Measurements from ENCODE around the gene GGACT.

Gene GGACT

GRCh38 chr13:100611678-100612492 lies 23.3 kb upstream of the GGACT start:
- peak; percentile 53 for ATAC-seq (ENCODE audit: low read depth)
- H3K4me3 Mint-ChIP-seq: no peak overlapping the region
- no peaks in the 10 kb centered on the region for H3K27me3 Mint-ChIP-seq
- H3K27ac Mint-ChIP-seq: peak overlapping the region; percentile 88
- no peaks in the 10 kb centered on the region for H3K9me3 Mint-ChIP-seq
- peaks cover 30% of the 10 kb centered on the region for H3K4me1 Mint-ChIP-seq
- H3K36me3 Mint-ChIP-seq: no peaks in the 10 kb centered on the region
- no peak for DNase-seq (ENCODE audit: low spot score in 2 of 2)

DNA sequence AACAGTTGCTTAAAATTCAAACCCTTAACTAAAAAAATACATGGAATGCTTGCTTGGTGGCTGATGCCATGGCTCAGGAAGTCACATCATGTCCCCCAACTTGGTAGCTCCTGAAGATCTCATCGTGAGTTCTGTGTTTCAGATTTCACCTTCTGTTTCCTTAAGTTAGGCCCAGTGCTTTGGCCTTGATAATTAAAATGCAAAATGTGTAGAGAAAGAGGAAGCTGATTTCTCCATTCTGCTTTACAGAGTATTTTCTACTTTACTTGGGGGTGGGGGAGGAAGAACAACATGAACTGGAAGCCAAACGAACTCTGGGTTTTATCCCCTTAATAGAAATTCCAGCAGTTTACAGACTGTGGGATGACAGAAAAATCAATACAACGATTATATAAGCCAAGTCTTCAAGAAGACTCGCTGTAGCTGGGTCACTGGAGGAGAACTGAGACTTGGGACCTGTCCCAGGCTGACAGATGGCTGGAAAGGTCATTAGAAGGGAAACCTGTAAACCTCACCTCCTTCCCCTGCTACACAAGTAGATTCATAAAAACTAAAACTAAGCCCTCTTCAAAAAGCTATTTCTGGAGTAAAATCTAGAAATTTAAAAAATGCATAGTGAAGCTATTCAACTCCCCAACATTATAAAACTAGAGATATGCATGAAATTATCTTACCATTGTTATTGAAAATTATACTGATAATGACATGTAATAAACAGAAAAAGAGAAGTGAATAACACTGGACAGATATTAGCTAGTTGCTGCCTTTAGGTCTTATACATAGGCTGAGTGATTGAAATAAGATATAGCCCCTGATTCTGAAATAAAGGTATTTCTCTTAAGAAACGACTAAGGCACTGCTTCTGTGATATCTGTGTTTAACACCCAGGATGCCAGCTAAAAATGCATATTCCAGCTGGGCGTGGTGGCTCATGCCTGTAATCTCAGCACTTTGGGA lies 22.1 kb upstream of the GGACT start:
- peak overlapping the region; percentile 91 for H3K27ac Mint-ChIP-seq
- H3K4me3 Mint-ChIP-seq: peak overlapping the region; percentile 69
- DNase-seq (ENCODE audit: low spot score in 2 of 2): peak in 1 of 2 donors; percentile 2
- H3K9me3 Mint-ChIP-seq: no peaks in the 10 kb centered on the region
- H3K27me3 Mint-ChIP-seq: no peaks in the 10 kb centered on the region
- ATAC-seq (ENCODE audit: low read depth): peak; percentile 74
- H3K4me1 Mint-ChIP-seq: peaks cover 30% of the 10 kb centered on the region
- H3K36me3 Mint-ChIP-seq: peaks cover 3% of the 10 kb centered on the region

DNA sequence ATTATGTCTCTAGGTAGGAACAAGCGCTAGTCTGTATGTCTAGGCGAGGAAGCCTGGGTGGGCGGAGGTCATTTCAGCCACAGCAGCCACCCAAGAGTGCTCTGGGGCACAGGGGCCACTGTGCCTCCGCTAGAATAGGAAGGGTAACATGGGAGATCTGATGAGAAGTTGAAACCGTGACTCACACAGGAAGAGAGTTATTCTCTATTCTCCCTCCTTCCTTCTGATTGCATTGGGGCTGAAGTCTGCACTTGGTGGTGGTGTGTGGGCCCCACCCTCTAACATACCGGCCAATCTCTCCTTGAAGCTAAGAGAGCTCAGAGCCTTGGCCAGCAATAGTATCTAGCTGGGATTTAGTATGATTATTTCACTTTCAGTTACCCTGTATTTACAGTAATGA lies 20.3 kb upstream of the GGACT start:
- H3K9me3 Mint-ChIP-seq: no peaks in the 10 kb centered on the region
- ATAC-seq (ENCODE audit: low read depth) (peak; percentile 55), DNase-seq (ENCODE audit: low spot score in 2 of 2) (no peak)
- H3K36me3 Mint-ChIP-seq: peaks cover 7% of the 10 kb centered on the region
- no peaks in the 10 kb centered on the region for H3K27me3 Mint-ChIP-seq
- peak overlapping the region; percentile 29 for H3K4me3 Mint-ChIP-seq
- H3K4me1 Mint-ChIP-seq: peaks cover 30% of the 10 kb centered on the region
- H3K27ac Mint-ChIP-seq: peak overlapping the region; percentile 81

- Mint-ChIP-seq H3K27me3 (no peaks in the 10 kb centered on the region), H3K9me3 (no peaks in the 10 kb centered on the region), H3K36me3 (peaks cover 10% of the 10 kb centered on the region), H3K4me1 (peaks cover 30% of the 10 kb centered on the region), H3K4me3 (peak overlapping the region; percentile 29), H3K27ac (peak overlapping the region; percentile 81)
- DNase-seq (ENCODE audit: low spot score in 2 of 2): no peak
- ATAC-seq (ENCODE audit: low read depth): no peak
These were observed 19.9 kb upstream of the GGACT start for GRCh38 chr13:100608489-100608888.

- H3K27ac Mint-ChIP-seq: no peak overlapping the region
- DNase-seq (ENCODE audit: low spot score in 2 of 2): no peak
These were observed 16.5 kb upstream of the GGACT start for GRCh38 chr13:100604918-100605710.

GRCh38 chr13:100602493-100603111 lies 14.0 kb upstream of the GGACT start:
- Mint-ChIP-seq H3K27me3 (no peaks in the 10 kb centered on the region), H3K9me3 (no peaks in the 10 kb centered on the region), H3K4me1 (peaks cover 3% of the 10 kb centered on the region), H3K27ac (no peak overlapping the region), H3K36me3 (peaks cover 17% of the 10 kb centered on the region), H3K4me3 (no peak overlapping the region)
- ATAC-seq (ENCODE audit: low read depth) (no peak), DNase-seq (ENCODE audit: low spot score in 2 of 2) (no peak)

More at GRCh38 chr13:100604918-100605710, 16.5 kb upstream of the GGACT start:
- ATAC-seq (ENCODE audit: low read depth): no peak
- peaks cover 19% of the 10 kb centered on the region for H3K4me1 Mint-ChIP-seq
- no peaks in the 10 kb centered on the region for H3K27me3 Mint-ChIP-seq
- H3K9me3 Mint-ChIP-seq: no peaks in the 10 kb centered on the region
- peaks cover 17% of the 10 kb centered on the region for H3K36me3 Mint-ChIP-seq
- no peak overlapping the region for H3K4me3 Mint-ChIP-seq

- H3K27me3 Mint-ChIP-seq: no peaks in the 10 kb centered on the region
- peaks cover 17% of the 10 kb centered on the region for H3K36me3 Mint-ChIP-seq
- H3K4me1 Mint-ChIP-seq: no peaks in the 10 kb centered on the region
- ATAC-seq (ENCODE audit: low read depth): no peak
- no peaks in the 10 kb centered on the region for H3K9me3 Mint-ChIP-seq
- no peak overlapping the region for H3K4me3 Mint-ChIP-seq
- no peak for DNase-seq (ENCODE audit: low spot score in 2 of 2)
- H3K27ac Mint-ChIP-seq: no peak overlapping the region
These were observed 13.1 kb upstream of the GGACT start for GRCh38 chr13:100601716-100602115.

GRCh38 chr13:100600915-100601314 lies 12.3 kb upstream of the GGACT start:
- ATAC-seq (ENCODE audit: low read depth) (no peak), DNase-seq (ENCODE audit: low spot score in 2 of 2) (no peak)
- Mint-ChIP-seq H3K27ac (no peak overlapping the region), H3K36me3 (peaks cover 17% of the 10 kb centered on the region), H3K4me1 (no peaks in the 10 kb centered on the region), H3K27me3 (no peaks in the 10 kb centered on the region), H3K4me3 (no peak overlapping the region), H3K9me3 (no peaks in the 10 kb centered on the region)

GRCh38 chr13:100600461-100600860 lies 11.9 kb upstream of the GGACT start:
- no peaks in the 10 kb centered on the region for H3K27me3 Mint-ChIP-seq
- no peak overlapping the region for H3K27ac Mint-ChIP-seq
- peaks cover 15% of the 10 kb centered on the region for H3K36me3 Mint-ChIP-seq
- H3K4me1 Mint-ChIP-seq: no peaks in the 10 kb centered on the region
- DNase-seq (ENCODE audit: low spot score in 2 of 2) (no peak), ATAC-seq (ENCODE audit: low read depth) (no peak)
- no peak overlapping the region for H3K4me3 Mint-ChIP-seq
- H3K9me3 Mint-ChIP-seq: no peaks in the 10 kb centered on the region

DNA sequence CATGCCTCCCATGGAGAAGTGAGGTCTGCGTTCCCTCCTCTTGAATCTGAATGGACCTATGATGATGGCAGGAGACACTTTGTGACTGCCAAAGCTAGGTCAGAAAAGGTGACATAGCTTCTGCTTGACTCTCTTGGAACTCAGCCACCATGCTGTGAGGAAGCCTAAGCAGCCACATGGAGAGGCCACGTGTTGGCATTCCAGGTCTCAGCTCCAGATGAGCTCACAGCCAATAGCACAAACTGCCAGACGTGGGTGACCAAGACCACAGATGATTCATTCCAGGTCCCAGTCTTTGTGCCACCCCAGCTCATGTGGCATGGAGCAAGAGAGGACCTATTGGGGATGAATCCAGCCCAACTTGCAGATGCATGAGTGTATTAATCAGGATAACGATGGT lies 8.7 kb upstream of the GGACT start:
- H3K36me3 Mint-ChIP-seq: peaks cover 2% of the 10 kb centered on the region
- no peaks in the 10 kb centered on the region for H3K27me3 Mint-ChIP-seq
- ATAC-seq (ENCODE audit: low read depth) (no peak), DNase-seq (ENCODE audit: low spot score in 2 of 2) (no peak)
- no peak overlapping the region for H3K4me3 Mint-ChIP-seq
- H3K4me1 Mint-ChIP-seq: no peaks in the 10 kb centered on the region
- H3K27ac Mint-ChIP-seq: no peak overlapping the region
- no peaks in the 10 kb centered on the region for H3K9me3 Mint-ChIP-seq

GRCh38 chr13:100596516-100596915 lies 7.9 kb upstream of the GGACT start:
- H3K4me3 Mint-ChIP-seq: no peak overlapping the region
- H3K27me3 Mint-ChIP-seq: no peaks in the 10 kb centered on the region
- peaks cover 2% of the 10 kb centered on the region for H3K36me3 Mint-ChIP-seq
- no peaks in the 10 kb centered on the region for H3K9me3 Mint-ChIP-seq
- DNase-seq (ENCODE audit: low spot score in 2 of 2) (no peak), ATAC-seq (ENCODE audit: low read depth) (no peak)
- no peaks in the 10 kb centered on the region for H3K4me1 Mint-ChIP-seq
- H3K27ac Mint-ChIP-seq: no peak overlapping the region

DNA sequence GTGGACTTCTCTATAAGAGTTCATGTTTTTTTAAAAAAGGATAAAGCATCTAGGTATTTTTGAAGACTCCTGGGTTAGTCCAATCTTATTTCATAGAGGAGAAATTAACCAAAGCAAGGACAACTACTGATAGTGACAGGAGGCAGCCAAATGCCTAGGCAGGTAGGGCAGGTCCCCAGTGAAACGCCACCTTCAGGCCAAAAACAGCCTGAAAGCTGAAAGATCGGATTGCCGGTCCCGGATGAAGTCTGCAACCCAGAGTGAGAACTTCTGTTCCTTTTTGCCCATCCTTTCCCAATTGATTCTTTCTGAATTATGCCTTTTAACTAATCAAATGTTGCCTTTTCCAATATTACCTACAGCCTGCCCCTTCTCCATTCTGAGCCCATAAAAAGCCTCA lies 6.1 kb upstream of the GGACT start:
- Mint-ChIP-seq H3K27ac (no peak overlapping the region), H3K4me1 (no peaks in the 10 kb centered on the region), H3K27me3 (no peaks in the 10 kb centered on the region), H3K36me3 (peaks cover 2% of the 10 kb centered on the region), H3K4me3 (no peak overlapping the region), H3K9me3 (no peaks in the 10 kb centered on the region)
- ATAC-seq (ENCODE audit: low read depth) (no peak), DNase-seq (ENCODE audit: low spot score in 2 of 2) (no peak)

DNA sequence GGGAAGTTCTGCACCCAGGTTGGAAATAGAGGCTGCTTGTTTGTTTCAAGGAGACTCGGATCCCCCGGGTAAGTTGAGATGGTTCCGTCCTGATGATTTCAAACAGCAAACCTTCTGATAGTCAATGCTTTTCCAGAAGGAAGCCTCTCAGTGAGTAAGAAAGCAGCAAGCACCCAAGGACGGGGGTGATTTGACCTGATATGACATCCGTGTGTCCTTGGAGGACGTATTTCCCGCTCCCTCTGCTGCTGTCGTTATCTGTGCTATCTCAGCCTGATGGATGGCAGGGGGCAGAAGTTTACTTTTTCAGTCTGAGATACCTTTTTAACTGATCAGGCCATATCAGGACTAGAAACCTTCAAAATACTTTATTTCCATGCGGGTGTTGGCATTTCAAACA lies 5.7 kb upstream of the GGACT start:
- H3K4me1 Mint-ChIP-seq: no peaks in the 10 kb centered on the region
- no peak overlapping the region for H3K4me3 Mint-ChIP-seq
- H3K27me3 Mint-ChIP-seq: no peaks in the 10 kb centered on the region
- H3K9me3 Mint-ChIP-seq: no peaks in the 10 kb centered on the region
- DNase-seq (ENCODE audit: low spot score in 2 of 2) (no peak), ATAC-seq (ENCODE audit: low read depth) (no peak)
- no peak overlapping the region for H3K27ac Mint-ChIP-seq
- H3K36me3 Mint-ChIP-seq: peaks cover 2% of the 10 kb centered on the region
